Esophagus squamous epithelium (tissue), 5 donors: ENCODE data around the gene TFAP2B. TPM values are rescaled to one million over a fixed set of nuclear protein-coding genes. Genes with fewer than 3 reads are reported as not detected.

Source experiments
- DNase-seq: peaks from one replicate; lab custom pipeline; 2025; lab: John Stamatoyannopoulos, UW
- H3K27ac ChIP-seq, 4 donors: fragments of 200-600 bp; sonication (generic); one replicate each; pipeline ENCODE4 v1.5.1; 2016 to 2019; ENCODE audit warnings: mild to moderate bottlenecking in 1 of 4
- H3K27me3 ChIP-seq, 4 donors: fragments of 200-600 bp; sonication (generic); 1 replicate in 3 of 4; 2 replicates in 1 of 4; pipeline versions ENCODE4 v1.5.1 to v1.6.0; 2017 to 2021; ENCODE audit warnings: antibody characterized with exemption in 1 of 4
- H3K36me3 ChIP-seq, 3 donors: fragments of 200-600 bp; sonication (generic); one replicate each; pipeline ENCODE4 v1.5.1; 2016 to 2019
- H3K4me1 ChIP-seq, 3 donors: fragments of 200-600 bp; sonication (generic); one replicate each; pipeline ENCODE4 v1.5.1; 2017 to 2019
- H3K4me3 ChIP-seq, 4 donors: fragments of 200-600 bp; sonication (generic); 1 replicate in 3 of 4; 2 replicates in 1 of 4; pipeline ENCODE4 v1.5.1; 2016 to 2019; ENCODE audit warnings: mild to moderate bottlenecking in 2 of 4, moderate library complexity in 1 of 4
- H3K9me3 ChIP-seq, 3 donors: fragments of 200-600 bp; sonication (generic); one replicate each; pipeline ENCODE4 v1.5.1; 2016 to 2019
- CTCF ChIP-seq, 6 experiments: fragments of 450-650 bp in 4 of 6; fragments of 200-600 bp in 2 of 6; sonication (generic) in 2 of 6; IDR thresholded peaks; one replicate each; pipeline ENCODE4 v1.5.1; 2016 to 2019; ENCODE audit warnings: antibody characterized with exemption in 6 of 6, mild to moderate bottlenecking in 4 of 6, moderate library complexity in 4 of 6
- intact Hi-C: fragments of 100-400 bp; cut with DNase I; formaldehyde crosslinking; loops from one replicate; pipeline ENCODE4 v1.15.0; 2022
- total RNA-seq, 4 donors: library from RNA; depleted of rRNA; stranded (reverse); fragments of >200 nt; gene quantifications; one replicate each; pipeline ENCODE4 v1.1.0, GENCODE V29; 2016
- donor health status: DM: yes; HTN: yes; CAD: no.

TFAP2B gene
- total RNA-seq, 4 donors from 2014 or later, result 0.35 to 4.4 (median 1.8) TPM

- Histone ChIP-seq H3K36me3 (no peaks in the 10 kb centered on the region), H3K4me3 (no peak overlapping the region), H3K27me3 (no peaks in the 10 kb centered on the region), H3K9me3 (no peaks in the 10 kb centered on the region), H3K4me1 (no peaks in the 10 kb centered on the region), H3K27ac (no peak overlapping the region)
- DNase-seq, result no peak
- intact Hi-C loops, result no loop called here
- no peak for TF ChIP-seq CTCF (IDR thresholded peaks at IDR 0.05)
These were observed 72.6 kb downstream of the TFAP2B start for GRCh38 chr6:50891290-50891689.

Other genes with a start within 250 kb of the TFAP2B start
- gene TFAP2D, start 105.3 kb upstream of the TFAP2B start, total RNA-seq, result not detected